ENCODE results near the gene SLC6A9. TPM values are rescaled to one million over a fixed set of nuclear protein-coding genes. Genes with fewer than 3 reads are reported as not detected.
A peak's percentile ranks its signal among the peaks of the same experiment; 100 is the strongest.

Gene SLC6A9
- total RNA-seq, 1 experiment from 2014 or later, result 9.2 TPM

DNA sequence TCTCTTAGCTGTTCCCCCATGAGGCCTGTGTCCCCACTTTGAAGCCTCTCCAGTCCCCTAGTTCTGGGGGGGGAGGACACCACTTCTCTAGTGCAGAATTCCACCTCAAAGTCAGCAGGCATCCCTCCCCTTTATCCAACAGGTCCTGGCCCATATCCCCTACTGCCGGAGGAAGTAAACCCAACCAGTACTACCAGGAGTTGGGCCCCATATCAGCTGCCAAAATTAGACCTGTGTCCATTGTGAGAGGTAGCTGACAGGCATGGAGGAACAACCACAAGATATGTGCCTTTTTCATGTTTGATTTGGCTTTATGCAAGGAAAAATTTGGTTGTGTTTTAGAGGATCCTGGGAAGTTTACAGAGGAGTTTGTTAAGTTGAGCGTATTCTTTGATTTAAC lies 22.1 kb upstream of the SLC6A9 start:
- POLR2A ChIA-PET, result no interaction called here
- DNase-seq (ENCODE audit: low read depth, low spot score), result no peak

DNA sequence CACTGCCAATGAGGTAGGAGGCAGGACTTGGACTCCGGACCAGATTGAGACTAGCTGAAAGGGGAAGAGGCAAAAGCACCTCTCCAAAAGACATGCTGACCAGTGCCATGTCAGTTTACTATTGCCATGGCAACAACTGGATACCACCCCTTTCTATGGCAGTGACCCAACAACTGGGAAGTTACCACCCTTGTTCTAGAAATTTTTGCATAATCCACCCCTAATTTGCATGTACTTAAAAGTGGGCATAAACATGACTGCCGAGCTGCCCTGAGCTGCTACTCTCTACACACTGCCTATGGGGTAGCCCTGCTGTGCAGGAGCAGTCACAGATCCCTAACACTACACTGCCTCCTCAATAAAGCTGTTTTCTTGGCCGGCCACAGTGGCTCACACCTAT lies 19.0 kb upstream of the SLC6A9 start:
- Histone ChIP-seq H3K4me3 (ENCODE audit: low read depth in 2 of 2, low read length in 2 of 2) (no peak overlapping the region), H3K36me3 (ENCODE audit: control insufficient read depth, insufficient read depth, low read length) (no peaks in the 10 kb centered on the region), H3K27ac (ENCODE audit: low read length) (peak overlapping the region; percentile 13; the same call in 1 of the 2 replicates), H3K9me3 (ENCODE audit: control insufficient read depth, insufficient read depth, low read depth, low read length) (no peaks in the 10 kb centered on the region), H3K4me1 (ENCODE audit: control insufficient read depth, insufficient read depth, low read length) (peaks cover 10% of the 10 kb centered on the region), H3K27me3 (ENCODE audit: control insufficient read depth, insufficient read depth, low read length) (no peaks in the 10 kb centered on the region)
- DNase-seq (ENCODE audit: low read depth, low spot score) (no peak), ATAC-seq (no peak)
- no TSS peak for BruUV-seq (replicated peaks)
- no peak for TF ChIP-seq POLR2AphosphoS5 (IDR thresholded peaks at IDR 0.05; ENCODE audit: low read depth, low read length)
- TF ChIP-seq SIN3A (IDR thresholded peaks at IDR 0.05; ENCODE audit: borderline replicate concordance, insufficient read depth, low read depth, low read length), result no peak
- TF ChIP-seq, protein P1, sequence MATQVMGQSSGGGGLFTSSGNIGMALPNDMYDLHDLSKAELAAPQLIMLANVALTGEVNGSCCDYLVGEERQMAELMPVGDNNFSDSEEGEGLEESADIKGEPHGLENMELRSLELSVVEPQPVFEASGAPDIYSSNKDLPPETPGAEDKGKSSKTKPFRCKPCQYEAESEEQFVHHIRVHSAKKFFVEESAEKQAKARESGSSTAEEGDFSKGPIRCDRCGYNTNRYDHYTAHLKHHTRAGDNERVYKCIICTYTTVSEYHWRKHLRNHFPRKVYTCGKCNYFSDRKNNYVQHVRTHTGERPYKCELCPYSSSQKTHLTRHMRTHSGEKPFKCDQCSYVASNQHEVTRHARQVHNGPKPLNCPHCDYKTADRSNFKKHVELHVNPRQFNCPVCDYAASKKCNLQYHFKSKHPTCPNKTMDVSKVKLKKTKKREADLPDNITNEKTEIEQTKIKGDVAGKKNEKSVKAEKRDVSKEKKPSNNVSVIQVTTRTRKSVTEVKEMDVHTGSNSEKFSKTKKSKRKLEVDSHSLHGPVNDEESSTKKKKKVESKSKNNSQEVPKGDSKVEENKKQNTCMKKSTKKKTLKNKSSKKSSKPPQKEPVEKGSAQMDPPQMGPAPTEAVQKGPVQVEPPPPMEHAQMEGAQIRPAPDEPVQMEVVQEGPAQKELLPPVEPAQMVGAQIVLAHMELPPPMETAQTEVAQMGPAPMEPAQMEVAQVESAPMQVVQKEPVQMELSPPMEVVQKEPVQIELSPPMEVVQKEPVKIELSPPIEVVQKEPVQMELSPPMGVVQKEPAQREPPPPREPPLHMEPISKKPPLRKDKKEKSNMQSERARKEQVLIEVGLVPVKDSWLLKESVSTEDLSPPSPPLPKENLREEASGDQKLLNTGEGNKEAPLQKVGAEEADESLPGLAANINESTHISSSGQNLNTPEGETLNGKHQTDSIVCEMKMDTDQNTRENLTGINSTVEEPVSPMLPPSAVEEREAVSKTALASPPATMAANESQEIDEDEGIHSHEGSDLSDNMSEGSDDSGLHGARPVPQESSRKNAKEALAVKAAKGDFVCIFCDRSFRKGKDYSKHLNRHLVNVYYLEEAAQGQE (IDR thresholded peaks at IDR 0.05; ENCODE audit: insufficient read depth in 1 of 2, low read depth in 2 of 2, low read length in 1 of 2), result no peak
- no peak for TF ChIP-seq CTCF (IDR thresholded peaks at IDR 0.05)
- no peak for TF ChIP-seq TCF7L2 (IDR thresholded peaks at IDR 0.05; ENCODE audit: low read depth, low read length)
- ChIA-PET CTCF (interaction anchor here (0.7 kb wide), 1 partner anchor 285 kb away, joined by 10 read pairs; no protein-coding TSS in a partner anchor), POLR2A (no interaction called here)
- intact Hi-C loops (cut with micrococcal nuclease; ENCODE audit: unreplicated experiment) (no loop called here), in situ Hi-C loops (cut with HindIII; ENCODE audit: low pct_unique_long_range_greater_than_20kb, low sequenced_read_pairs) (no loop called here)

More for the DNA sequence above, 22.1 kb upstream of the SLC6A9 start:
- Histone ChIP-seq H3K27ac (ENCODE audit: low read length) (no peak overlapping the region), H3K4me1 (ENCODE audit: control insufficient read depth, insufficient read depth, low read length) (peaks cover 6% of the 10 kb centered on the region), H3K36me3 (ENCODE audit: control insufficient read depth, insufficient read depth, low read length) (no peaks in the 10 kb centered on the region), H3K9me3 (ENCODE audit: control insufficient read depth, insufficient read depth, low read depth, low read length) (no peaks in the 10 kb centered on the region), H3K27me3 (ENCODE audit: control insufficient read depth, insufficient read depth, low read length) (no peaks in the 10 kb centered on the region), H3K4me3 (ENCODE audit: low read depth in 2 of 2, low read length in 2 of 2) (no peak overlapping the region)
- in situ Hi-C loops (cut with HindIII; ENCODE audit: low pct_unique_long_range_greater_than_20kb, low sequenced_read_pairs) (no loop called here), intact Hi-C loops (cut with micrococcal nuclease; ENCODE audit: unreplicated experiment) (no loop called here)
- no TSS peak for BruUV-seq (replicated peaks)
- no peak for ATAC-seq
- CTCF ChIA-PET, result no interaction called here
- TF ChIP-seq TCF7L2 (IDR thresholded peaks at IDR 0.05; ENCODE audit: low read depth, low read length) (no peak), CTCF (IDR thresholded peaks at IDR 0.05) (no peak), POLR2AphosphoS5 (IDR thresholded peaks at IDR 0.05; ENCODE audit: low read depth, low read length) (no peak)
- TF ChIP-seq, protein P1 (IDR thresholded peaks at IDR 0.05; ENCODE audit: insufficient read depth in 1 of 2, low read depth in 2 of 2, low read length in 1 of 2), result no peak

Measured in Panc1 (cell line).